ENCODE results near the gene TCP11L2. TPM values are rescaled to one million over a fixed set of nuclear protein-coding genes. Genes with fewer than 3 reads are reported as not detected.
A peak's percentile ranks its signal among the peaks of the same experiment; 100 is the strongest.

TCP11L2 gene
- total and polyA plus RNA-seq, 12 donors: 4.9 to 168 (median 119) TPM

- Histone ChIP-seq H3K4me3 (no peak overlapping the region), H3K9me3 (no peaks in the 10 kb centered on the region), H3K27me3 (no peaks in the 10 kb centered on the region), H3K4me1 (peaks cover 0 to 45% (median 18%) of the 10 kb centered on the region in 9 donors), H3K27ac (peak overlapping the region in 3 of 10 donors; percentile 7 to 27 (median 18)), H3K36me3 (peaks cover 0 to 100% (median 52%) of the 10 kb centered on the region in 9 donors)
- WGBS, 2 donors: 61 to 76% methylated on average over 2 of the region's 2 CpGs
- no peak for TF ChIP-seq CTCF (IDR thresholded peaks at IDR 0.05)
- DNase-seq (no peak), ATAC-seq (peak in 2 of 8 donors; percentile 48 to 66)
- intact Hi-C loops (cut with DNase I): no loop called here
These were observed 24.9 kb downstream of the TCP11L2 start for GRCh38 chr12:106327309-106327869.

GRCh38 chr12:106328735-106329134 lies 26.2 kb downstream of the TCP11L2 start:
- no peaks in the 10 kb centered on the region for H3K9me3 ChIP-seq
- TF ChIP-seq CTCF (IDR thresholded peaks at IDR 0.05): no peak
- H3K27ac ChIP-seq: peak overlapping the region in 4 of 10 donors; percentile 14 to 46 (median 38)
- intact Hi-C loops (cut with DNase I): no loop called here
- DNase-seq (no peak), ATAC-seq (peak in 1 of 8 donors; percentile 36)
- WGBS, 2 donors: 78 to 83% methylated on average over 7 of the region's 7 CpGs
- H3K4me3 ChIP-seq: no peak overlapping the region
- peaks cover 0 to 100% (median 41%) of the 10 kb centered on the region in 9 donors for H3K36me3 ChIP-seq
- peaks cover 0 to 45% (median 18%) of the 10 kb centered on the region in 9 donors for H3K4me1 ChIP-seq
- H3K27me3 ChIP-seq: no peaks in the 10 kb centered on the region

GRCh38 chr12:106329231-106329982 lies 26.9 kb downstream of the TCP11L2 start:
- TF ChIP-seq CTCF (IDR thresholded peaks at IDR 0.05): no peak
- Histone ChIP-seq H3K27me3 (no peaks in the 10 kb centered on the region), H3K27ac (peak overlapping the region in 5 of 10 donors; percentile 7 to 46 (median 32)), H3K36me3 (peaks cover 0 to 100% (median 41%) of the 10 kb centered on the region in 9 donors), H3K4me1 (peaks cover 0 to 45% (median 18%) of the 10 kb centered on the region in 9 donors), H3K9me3 (no peaks in the 10 kb centered on the region), H3K4me3 (no peak overlapping the region)
- intact Hi-C loops (cut with DNase I): no loop called here
- DNase-seq (no peak), ATAC-seq (peak in 6 of 8 donors; percentile 43 to 65 (median 53))
- 58 to 71% methylated on average over 12 of the region's 12 CpGs for WGBS, 2 donors

GRCh38 chr12:106331599-106331998 lies 29.1 kb downstream of the TCP11L2 start:
- no peak for ATAC-seq
- peaks cover 0 to 100% (median 26%) of the 10 kb centered on the region in 9 donors for H3K36me3 ChIP-seq
- H3K27ac ChIP-seq: no peak overlapping the region

More at GRCh38 chr12:106331599-106331998, 29.1 kb downstream of the TCP11L2 start:
- H3K9me3 ChIP-seq: no peaks in the 10 kb centered on the region
- no peak overlapping the region for H3K4me3 ChIP-seq
- 92 to 95% methylated on average over 2 of the region's 2 CpGs for WGBS, 2 donors
- no peak for TF ChIP-seq CTCF (IDR thresholded peaks at IDR 0.05)
- H3K27me3 ChIP-seq: no peaks in the 10 kb centered on the region
- no peak for DNase-seq
- H3K4me1 ChIP-seq: peaks cover 0 to 44% (median 23%) of the 10 kb centered on the region in 9 donors
- intact Hi-C loops (cut with DNase I): no loop called here

Measured in heart right ventricle (tissue), 16 donors.